Prostate gland (tissue), 2 donors: ENCODE measurements around the gene MYO5B.

Source experiments
- CTCF ChIP-seq, 4 experiments: fragments of 200-600 bp in 2 of 4; fragments of 450-650 bp in 2 of 4; sonication (generic) in 2 of 4; IDR thresholded peaks; 1 replicate in 3 of 4; 2 replicates in 1 of 4; pipeline ENCODE4 v1.5.1; 2016 to 2019; ENCODE audit warnings: antibody characterized with exemption in 4 of 4, mild to moderate bottlenecking in 2 of 4, moderate library complexity in 2 of 4
- POLR2A ChIP-seq: fragments of 450-650 bp; IDR thresholded peaks from one replicate; pipeline ENCODE4 v1.6.1; 2016; ENCODE audit warnings: antibody characterized with exemption, mild to moderate bottlenecking
- POLR2AphosphoS5 ChIP-seq: sonication (generic); formaldehyde crosslinking; IDR thresholded peaks from one replicate; pipeline ENCODE4 v1.6.1; 2017; ENCODE audit warnings: antibody characterized with exemption

- no peak for TF ChIP-seq POLR2A
- TF ChIP-seq CTCF (IDR thresholded peaks at IDR 0.05) = no peak
- no peak for TF ChIP-seq POLR2AphosphoS5
Measured at GRCh38 chr18:50172367-50172766, 22.6 kb downstream of the MYO5B start.
